Neural progenitor cell (in vitro differentiated cells): ENCODE measurements around the gene SLC17A2.

Experiments
- EZH2 ChIP-seq: fragments of 200-600 bp; sonication (generic); IDR thresholded peaks from 2 replicates; pipeline ENCODE4 v1.6.1; 2017; ENCODE audit warnings: antibody characterized with exemption, mild to moderate bottlenecking, moderate library complexity
- TF ChIP-seq, protein P1 (sequence below): fragments of 200-600 bp; sonication (generic); IDR thresholded peaks from 2 replicates; pipeline ENCODE4 v1.5.1; 2017; ENCODE audit warnings: antibody characterized with exemption, mild to moderate bottlenecking

DNA sequence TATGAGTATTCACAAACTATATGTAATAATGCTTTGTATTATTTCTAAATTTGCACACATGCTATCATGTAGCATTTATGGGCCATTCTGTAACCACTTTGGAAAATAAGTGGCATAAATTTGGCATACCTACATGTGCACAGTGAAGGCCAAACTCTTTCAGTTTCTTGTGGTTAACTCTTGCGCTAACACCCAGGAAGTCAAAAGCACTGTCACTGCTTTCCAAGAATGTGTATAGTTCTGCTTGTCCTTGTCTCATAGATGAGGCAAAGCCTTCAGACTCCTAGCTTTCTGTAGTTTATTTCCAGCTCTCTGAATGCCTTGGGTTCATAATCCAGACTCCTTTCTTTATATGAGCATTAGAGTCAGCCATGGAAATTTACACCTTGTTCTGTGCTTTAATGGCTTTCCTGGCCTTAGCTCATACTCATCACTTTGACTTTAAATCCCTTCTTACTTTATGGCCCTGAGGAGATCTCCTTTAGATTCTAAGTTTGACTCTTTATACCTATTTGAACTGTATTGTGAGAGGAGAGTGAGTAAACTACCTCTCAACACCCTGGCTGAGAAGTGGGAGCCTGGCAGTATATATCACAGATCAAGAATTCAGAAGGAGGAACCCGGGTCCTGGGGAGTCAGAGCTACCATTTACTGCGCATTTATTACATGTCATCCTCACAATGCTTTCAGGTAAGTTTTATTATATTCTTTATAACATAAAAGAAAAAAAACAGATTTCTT lies 55.5 kb downstream of the SLC17A2 start:
- no peak for TF ChIP-seq EZH2
- TF ChIP-seq, protein P1, sequence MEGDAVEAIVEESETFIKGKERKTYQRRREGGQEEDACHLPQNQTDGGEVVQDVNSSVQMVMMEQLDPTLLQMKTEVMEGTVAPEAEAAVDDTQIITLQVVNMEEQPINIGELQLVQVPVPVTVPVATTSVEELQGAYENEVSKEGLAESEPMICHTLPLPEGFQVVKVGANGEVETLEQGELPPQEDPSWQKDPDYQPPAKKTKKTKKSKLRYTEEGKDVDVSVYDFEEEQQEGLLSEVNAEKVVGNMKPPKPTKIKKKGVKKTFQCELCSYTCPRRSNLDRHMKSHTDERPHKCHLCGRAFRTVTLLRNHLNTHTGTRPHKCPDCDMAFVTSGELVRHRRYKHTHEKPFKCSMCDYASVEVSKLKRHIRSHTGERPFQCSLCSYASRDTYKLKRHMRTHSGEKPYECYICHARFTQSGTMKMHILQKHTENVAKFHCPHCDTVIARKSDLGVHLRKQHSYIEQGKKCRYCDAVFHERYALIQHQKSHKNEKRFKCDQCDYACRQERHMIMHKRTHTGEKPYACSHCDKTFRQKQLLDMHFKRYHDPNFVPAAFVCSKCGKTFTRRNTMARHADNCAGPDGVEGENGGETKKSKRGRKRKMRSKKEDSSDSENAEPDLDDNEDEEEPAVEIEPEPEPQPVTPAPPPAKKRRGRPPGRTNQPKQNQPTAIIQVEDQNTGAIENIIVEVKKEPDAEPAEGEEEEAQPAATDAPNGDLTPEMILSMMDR = no peak
